GM19351 (cell line): Measurements from ENCODE around the gene PTPRN2.
"Not testable (repeated sequence)": the region's sequence is repeated elsewhere in the genome, so short reads cannot be mapped to it uniquely, and the experiment has no call there.

Source experiments
- ATAC-seq: cut with Tn5 transposase; IDR thresholded peaks from one replicate; pipeline ENCODE4 v1.9.1; 2021; ENCODE audit warnings: mild to moderate bottlenecking, moderate library complexity; ENCODE audit not compliant: unreplicated experiment

Gene PTPRN2

DNA sequence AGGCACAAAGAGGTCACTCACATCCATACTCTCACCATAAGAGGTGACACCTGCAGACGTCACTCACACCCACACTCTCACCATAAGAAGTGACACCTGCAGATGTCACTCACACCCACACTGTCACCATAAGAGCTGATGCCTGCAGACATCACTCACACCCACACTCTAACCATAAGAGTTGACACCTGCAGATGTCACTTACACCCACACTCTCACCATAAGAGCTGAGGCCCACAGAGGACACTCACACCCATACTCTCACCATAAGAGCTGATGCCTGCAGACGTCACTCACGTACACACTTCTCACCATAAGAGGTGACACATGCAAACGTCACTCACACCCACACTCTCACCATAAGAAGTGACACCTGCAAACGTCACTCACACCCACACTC, 255.1 kb downstream of the PTPRN2 start:
- not testable (repeated sequence) for ATAC-seq

DNA sequence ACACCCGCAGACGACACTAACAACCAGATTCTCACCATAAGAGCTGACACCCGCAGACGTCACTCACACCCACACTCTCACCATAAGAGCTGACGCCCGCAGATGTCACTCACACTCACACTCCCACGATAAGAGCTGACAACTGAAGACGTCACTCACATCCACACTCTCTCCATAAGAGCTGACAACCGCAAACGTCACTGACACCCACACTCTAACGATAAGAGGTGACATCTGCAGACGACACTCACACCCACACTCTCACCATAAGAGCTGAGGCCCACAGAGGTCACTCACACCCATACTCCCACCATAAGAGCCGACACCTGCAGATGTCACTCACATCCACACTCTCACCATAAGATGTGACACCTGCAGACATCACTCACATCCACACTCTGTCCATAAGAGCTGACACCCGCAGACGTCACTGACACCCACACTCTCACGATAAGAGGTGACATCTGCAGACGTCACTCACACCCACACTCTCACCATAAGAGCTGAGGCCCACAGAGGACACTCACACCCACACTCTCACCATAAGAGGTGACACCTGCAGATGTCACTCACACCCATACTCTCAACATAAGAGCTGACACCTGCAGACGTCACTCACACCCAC, 255.7 kb downstream of the PTPRN2 start:
- not testable (repeated sequence) for ATAC-seq

DNA sequence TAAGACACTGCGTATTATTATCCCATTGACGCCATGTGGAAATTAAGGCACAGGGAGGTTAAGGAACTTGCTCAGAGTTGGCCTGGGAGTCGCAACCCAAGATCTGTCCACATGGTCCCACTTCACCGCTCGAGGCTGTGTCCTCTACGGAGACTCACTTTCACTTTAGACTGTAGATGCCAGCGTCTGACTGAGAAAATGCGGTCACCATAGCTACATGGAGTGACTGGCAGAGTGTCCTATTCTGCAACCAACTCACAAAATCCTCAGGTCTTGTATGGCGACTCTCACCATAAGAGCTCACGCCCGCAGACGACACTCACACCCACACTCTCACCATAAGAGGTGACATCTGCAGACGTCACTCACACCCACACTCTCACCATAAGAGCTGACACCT, 257.9 kb downstream of the PTPRN2 start:
- ATAC-seq = no peak

DNA sequence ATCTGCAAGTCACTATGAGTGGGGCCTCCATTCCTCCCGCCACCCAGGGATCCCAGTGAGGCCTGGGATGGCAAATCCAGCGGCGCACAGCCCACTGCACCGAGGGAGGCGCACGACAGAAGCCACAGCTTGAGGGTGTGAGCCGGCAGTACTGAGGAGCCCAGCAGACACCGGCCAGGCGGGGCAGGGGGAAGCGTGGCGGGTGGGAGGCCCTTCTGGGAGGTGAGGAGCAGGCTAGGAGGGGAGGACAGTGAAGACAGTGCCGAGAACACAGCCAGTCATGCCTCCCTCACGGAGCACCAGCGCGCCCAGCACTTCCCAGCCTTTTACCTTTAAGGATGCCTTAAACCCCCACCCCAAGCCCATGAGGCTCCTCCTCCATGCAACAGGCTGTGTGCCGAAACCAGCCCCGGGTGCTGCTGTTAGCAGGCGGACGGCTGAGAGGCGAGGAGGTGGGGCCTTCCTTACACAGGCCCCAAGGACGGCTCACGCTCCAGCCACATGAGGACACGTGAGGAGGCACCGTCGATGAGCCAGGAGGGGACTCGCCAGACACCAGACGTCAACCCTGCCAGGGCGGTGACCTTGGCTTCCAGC, 258.5 kb downstream of the PTPRN2 start:
- no peak for ATAC-seq

DNA sequence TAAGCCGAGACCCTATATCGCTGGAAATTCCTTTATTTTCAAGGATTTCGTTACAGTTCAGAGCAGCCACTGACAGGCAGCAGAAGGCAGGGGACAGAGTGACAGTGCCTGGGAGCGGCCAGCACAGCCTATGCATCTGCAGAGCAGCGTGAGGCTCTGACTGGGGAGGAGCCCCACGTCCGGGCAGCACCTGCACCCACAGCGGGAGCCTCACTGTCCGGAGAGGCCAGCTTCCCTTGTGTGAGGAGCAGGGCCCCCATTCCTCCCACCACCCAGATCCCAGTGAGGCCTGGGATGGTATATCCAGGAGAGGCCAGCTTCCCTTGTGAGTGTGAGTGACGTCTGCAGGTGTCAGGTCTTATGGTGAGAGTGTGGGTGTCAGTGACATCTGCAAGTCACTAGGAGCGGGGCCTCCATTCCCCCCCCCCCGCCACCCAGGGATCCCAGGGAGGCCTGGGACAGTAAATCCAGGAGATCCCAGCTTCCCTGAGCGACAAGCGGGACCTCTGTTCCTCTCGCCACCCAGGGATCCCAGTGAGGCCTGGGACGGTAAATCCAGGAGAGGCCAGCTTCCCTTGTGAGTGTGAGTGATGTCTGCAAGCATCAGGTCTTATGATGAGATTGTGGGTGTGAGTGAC, 259.1 kb downstream of the PTPRN2 start:
- ATAC-seq = no peak

DNA sequence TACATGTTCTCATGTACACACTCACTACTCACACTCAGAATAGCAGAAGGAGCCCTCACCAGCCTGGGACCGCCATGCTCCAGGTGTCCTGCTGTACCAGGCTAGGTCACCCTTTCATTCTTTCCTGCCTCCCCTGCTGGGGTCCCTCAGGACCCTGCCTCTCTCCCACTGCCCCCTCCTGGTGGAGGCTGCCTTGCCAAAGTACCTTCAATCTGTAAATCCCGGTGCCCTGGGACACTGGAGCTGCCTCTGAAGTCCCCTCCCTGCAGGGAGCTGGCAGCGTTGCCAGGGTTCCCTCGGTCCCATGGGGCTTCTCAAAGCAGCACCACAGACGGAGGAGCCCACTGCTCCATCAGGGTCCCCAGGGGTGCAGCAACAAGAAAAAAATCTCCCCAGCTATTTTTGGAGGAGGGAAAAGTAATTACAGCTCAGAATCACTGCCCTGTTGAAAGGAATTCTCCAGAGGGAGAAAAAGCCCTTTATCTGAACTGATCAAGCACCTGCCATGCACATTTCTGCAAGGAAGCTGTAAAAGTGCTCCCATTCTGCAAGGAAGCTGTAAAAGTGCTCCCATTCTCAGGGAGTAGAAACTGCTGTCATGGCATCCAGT, 259.9 kb downstream of the PTPRN2 start:
- ATAC-seq = no peak

DNA sequence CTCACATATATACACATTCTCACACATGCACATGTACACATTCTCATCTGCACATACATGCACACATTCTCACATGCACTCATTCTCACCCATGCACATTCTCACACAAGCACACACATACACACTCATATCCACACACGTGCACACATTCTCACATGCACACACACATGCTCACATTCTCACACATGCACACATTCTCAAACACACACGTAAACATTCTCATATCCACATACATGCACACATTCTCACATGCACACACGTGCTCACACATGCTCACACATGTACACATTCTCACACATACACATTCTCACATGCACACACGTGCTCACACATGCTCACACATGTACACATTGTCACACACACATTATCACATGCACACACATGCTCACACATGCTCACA, 260.6 kb downstream of the PTPRN2 start:
- no peak for ATAC-seq

DNA sequence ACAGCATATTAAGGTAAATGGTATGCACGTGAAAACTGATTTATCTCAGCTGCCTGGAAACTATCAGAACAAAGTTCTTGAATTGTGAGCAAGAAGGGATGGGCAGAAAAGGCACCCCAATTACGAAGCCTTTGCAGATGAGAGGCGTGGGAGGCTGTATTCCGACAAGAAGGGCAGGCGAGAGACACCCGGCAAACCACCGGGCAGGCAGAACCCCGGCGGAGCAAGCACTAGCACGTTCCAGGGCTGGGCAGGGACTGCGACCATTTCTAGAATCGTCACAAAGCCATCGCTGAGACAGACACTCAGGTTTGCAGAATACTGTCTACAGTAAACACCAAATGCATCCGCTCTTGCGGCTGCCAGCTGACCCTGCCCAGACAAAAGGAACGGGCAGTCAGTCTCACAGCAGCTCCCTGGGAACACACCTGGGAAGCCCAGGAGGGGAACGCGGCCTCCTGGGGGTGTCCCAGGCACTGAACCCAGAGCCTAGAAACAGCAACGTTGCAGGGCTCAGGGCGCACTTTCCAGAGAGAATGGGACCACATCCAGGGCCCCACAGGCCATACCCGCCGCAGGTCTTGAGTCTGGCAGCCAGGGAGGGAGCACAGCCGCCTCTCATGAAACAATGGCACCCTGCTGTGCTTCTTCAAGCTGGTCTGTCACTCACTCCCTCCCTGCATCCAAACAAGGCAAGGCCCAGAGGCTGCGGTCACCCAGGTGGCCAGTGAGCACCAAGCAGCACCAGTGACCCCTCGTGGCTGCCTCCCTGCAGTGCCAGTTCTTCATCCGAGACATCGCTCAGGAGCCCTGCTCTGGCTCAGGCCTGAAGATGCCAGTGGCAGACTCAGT, 261.9 kb downstream of the PTPRN2 start:
- no peak for ATAC-seq

DNA sequence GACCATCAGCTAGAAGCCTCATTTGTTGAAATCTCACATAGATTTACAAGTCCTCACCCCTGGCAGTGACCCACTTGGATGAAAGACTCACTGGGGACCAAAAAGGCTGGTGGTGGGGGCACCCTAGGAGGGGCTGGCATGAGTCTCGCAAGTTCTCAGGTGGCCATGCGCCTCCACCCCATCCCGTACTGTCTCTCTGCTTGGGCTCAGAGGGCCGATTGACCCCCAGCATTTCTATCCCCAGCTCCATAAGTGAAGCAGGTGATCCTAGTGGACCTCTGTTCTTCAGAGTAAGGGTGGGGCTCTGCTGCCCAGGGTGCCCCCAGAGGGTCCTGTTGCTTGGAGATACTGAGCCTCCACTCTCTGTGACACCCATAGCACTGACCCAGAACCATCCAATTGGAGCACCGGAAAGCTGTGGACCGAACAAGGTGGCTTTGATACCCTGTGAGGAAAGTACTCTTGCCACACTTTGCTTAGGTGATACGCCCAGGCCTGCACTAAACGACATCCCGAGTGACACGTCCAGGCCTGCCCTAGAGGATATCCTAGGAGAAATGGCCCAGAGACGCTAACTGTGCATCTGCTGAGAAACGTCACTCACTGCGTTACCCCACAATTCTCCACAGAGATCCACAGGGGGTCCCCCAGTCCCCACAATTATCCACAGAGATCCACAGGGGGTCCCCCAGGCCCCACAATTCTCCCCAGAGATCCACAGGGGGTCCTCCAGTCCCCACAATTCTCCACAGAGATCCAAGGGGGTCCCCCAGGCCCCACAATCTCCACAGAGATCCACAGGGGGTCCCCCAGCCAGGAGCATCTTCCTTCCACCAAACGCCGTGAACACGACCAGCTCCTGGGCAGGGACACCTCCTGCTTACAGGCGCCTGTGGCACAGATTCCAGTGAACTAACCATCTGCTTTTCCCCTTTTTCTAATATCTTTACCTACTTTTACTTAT, 262.9 kb downstream of the PTPRN2 start:
- no peak for ATAC-seq

DNA sequence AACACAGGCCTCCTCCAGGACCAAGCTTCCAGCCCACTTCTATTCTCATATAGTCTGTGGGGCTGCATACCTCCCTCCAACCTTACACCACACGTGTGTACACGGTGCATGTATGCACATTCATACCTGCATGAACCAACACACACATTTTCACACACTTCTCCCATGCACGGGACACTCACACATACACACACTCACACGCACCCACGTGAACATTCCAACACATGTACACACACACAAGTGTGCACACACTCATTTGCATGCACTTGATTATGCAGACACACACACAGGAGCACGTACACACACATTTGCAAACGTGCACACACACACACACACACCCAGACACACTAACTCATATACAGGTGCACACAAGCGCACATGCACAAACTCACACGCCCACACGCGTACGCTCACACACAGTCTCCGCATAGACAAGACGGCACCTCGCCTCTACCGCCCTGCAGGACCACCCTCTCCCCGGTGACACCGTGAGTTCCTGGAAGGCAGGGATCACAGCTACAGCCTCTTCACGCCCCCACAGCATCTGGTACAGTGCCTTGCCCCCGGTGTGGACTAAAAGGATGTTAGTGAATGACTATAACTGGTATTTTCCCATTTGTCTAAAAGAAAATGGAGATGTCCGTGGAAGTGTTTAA, 263.8 kb downstream of the PTPRN2 start:
- ATAC-seq = no peak

DNA sequence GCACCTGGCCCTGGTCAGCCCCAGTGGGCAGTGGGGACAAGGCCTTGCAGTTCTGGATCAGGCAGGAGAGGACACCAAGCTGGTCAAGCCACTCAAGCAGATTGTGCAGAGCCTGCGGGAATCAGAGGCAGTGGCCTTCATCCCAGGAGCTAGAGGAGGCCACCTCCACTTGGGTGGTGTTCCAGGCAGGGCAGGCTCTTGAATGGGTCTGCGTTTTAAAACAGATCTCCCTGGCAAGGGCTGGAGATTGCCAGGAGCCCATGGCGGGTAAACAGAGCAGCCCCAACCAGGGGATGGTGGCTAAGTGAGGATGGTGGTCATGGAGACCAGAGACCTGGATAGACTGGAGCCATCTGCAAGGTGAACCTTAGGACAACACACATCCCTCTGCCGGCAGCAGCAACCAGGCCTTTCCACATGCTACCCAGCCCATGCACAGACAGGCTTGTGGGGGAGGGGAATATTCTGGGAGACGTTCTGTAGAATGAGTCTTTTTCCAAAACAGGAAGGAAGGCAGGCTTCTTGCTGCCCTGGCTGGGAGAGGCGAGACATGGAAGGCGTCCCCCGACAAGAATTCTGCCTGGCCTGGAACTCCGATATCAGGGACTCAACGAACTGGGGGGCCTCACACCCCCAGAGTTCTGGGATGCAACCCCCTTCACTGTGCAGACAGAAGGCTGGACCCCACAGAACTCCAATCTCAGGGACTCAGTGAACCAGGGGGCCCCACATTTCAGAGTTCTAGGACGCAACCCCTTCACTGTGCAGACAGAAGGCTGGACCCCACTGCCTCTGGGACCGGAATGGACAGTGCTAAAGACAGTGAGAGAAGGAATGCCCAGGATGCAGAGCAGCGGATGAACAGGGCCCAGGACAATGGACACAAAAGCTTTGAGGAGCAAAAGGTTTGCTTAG, 264.8 kb downstream of the PTPRN2 start:
- ATAC-seq = no peak

DNA sequence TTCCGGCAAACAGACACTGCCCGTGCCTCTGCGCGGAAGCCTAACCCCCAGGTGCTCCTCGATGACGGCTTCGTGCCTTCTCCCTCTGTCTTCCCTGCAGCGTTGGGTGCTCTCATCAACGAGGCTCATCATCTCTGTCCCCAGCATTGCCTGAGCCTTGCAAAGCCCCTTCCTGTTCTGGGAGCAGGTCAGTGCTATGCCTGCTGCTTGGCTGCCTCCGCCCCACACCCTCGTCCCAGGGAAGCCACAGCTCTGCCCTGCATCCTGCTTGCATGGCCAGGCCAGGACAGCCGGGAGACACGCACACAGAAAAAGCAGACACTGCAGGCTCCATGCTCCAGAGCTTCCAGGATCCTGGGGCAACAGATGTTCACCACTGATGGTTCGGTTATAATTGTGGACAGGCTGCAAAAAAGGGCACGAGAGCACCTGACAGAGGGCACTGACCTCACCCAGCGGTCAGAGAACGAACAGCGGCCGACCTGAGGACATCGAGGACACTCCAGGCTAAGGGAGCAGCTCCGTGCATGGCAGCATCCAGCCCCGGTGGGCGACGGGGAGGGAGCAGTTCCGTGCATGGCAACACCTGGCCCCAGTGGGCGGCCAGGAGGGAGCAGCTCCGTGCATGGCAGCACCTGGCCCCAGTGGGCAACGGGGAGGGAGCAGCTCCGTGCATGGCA, 265.5 kb downstream of the PTPRN2 start:
- no peak for ATAC-seq

DNA sequence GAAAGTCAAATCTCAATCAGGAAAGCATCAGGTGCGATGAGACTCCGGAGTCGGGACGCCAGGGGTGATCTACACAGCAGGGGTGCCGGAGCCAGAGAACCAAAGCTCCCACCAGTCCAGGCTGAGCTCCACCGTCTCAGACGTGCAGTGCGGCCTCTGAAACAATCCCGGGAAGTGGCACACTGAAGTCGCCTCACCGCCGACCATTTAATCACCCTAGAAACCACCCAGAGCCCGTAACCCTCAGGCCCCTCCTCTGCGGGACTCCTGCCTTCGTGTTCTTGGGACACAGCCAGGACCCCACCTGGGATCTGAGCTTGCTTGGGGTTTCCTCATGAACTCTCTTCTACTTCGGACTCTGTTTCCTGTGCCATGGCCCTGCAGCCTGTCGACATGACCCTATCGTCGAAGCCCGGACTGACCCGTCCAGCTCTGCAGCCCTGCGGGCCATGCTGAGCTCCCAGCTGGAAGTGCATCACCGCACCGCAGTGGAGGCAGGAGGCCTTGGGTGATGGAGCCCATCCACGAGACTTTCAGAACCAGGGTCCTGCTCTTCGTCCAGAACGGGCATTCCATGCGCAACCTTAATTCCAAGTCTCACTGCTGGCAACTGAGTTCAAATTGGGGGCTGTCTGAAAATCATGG, 266.4 kb downstream of the PTPRN2 start:
- ATAC-seq = no peak

DNA sequence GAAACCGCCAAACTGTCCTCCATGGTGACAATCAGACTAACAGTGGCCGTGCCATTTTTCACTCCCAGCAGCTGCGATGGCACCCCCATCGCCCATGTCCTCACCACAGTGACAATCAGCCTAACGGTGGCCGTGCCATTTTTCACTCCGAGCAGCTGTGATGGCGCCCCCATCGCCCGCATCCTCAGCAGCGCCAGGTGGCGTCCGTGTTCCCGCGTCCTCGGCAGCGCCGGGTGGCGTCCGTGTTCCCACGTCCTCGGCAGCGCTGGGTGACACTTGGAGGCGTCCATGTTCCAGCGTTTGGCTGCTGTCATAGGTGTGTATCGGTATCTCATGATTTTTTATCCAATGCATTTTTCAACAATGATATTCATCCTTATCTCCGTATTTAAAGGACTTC, 267.3 kb downstream of the PTPRN2 start:
- no peak for ATAC-seq

DNA sequence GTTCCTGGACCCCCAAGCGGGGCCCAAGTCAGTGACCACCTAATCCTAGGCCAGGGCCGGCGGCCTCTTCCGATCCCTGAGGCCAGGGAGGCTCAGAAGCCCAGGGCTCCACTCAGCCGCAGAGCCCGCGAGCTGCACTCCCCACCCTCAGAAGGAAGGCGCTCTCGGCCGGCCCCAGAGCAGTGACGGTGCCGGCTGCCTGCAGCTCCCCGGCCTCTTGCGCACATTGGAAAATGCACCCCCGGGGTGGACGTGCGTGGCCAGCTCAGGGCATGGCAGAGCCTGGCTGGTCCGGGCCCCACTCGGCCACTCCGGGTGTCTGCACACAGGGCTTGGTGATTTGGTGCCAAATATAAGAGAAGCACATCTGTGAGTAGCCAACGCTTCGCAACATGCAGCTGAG, 269.1 kb downstream of the PTPRN2 start:
- no peak for ATAC-seq

DNA sequence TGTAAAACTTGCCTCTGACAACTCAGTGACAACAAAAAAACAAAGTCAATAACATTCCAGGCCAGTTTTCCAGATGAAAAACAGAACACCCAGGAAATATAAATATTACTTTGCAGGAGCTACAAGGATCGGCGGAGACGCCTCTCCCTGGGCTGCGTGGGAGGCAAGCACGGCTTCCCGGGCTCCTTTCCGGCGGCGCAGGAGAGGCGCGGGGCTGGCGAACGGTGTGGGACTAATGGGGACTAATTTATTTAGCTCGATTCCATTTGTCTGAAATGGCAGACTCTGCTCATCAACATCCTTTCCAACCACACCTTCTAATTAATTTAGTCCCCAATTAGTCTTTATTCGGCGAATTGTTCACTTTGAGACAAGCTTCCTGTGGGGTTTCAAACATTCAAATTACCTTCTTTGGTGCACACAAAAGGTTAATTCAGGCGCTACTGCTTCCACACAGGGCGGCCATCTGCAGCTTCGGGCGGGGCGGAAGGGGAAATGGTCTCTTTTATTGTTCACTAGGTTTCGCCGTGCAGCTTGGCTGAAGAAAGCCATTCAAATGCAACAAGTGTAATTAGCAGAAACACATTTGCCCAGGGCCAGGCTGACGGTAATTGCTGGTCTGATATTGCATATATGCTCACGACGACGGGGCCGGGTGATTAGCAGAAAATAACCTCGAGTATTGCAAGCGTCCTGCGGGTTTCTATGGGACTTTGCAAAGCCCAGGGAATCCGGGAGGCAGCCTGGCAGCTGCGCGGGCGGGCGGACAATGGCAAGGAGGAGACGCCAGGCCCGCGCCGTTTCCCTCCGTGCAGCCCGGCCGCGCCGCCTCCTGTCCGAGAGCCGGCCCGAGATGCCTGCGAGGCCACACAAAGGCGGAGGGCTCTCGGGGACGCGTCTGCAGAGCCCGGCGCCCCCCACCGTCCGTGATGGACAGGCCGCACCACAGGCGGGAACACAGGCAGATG, 270.1 kb downstream of the PTPRN2 start:
- no peak for ATAC-seq
